Cardiac fibroblast (primary cell): Measurements from ENCODE around the gene RABL2B.
"Not testable (repeated sequence)": the region's sequence is repeated elsewhere in the genome, so short reads cannot be mapped to it uniquely, and the experiment has no call there.

ENCODE experiments used
- DNase-seq, 2 donors: peaks; one replicate each; pipeline versions ENCODE4 v3.0.0 to v3.0.0-alpha.2; 2010; ENCODE audit warnings: low read depth in 2 of 2
- H3K4me3 ChIP-seq, 2 donors: replicated peaks in 1 of 2; 1 replicate in 1 of 2; 2 replicates in 1 of 2; pipeline ENCODE4 v1.5.1; 2011; ENCODE audit warnings: low read depth in 2 of 2, low read length in 2 of 2, mild to moderate bottlenecking in 2 of 2, moderate library complexity in 1 of 2
- CTCF ChIP-seq: IDR thresholded peaks from one replicate; pipeline ENCODE4 v1.5.1; 2011; ENCODE audit warnings: low read depth, mild to moderate bottlenecking, low read length, inconsistent platforms

Gene RABL2B

DNA sequence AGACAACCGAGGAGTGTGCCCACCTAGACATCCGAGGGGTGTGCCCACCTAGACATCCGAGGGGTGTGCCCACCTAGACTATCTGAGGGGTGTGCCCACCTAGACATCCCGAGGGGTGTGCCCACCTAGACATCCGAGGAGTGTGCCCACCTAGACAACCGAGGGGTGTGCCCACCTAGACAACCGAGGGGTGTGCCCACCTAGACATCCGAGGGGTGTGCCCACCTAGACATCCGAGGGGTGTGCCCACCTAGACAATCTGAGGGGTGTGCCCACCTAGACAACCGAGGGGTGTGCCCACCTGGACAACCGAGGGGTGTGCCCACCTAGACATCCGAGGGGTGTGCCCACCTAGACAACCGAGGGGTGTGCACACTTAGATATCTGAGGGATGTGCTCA, 34.8 kb downstream of the RABL2B start:
- not testable (repeated sequence) for H3K4me3 ChIP-seq, DNase-seq

- not testable (repeated sequence) for DNase-seq
Observed at GRCh38 chr22:50747521-50747920, 35.9 kb downstream of the RABL2B start.

DNA sequence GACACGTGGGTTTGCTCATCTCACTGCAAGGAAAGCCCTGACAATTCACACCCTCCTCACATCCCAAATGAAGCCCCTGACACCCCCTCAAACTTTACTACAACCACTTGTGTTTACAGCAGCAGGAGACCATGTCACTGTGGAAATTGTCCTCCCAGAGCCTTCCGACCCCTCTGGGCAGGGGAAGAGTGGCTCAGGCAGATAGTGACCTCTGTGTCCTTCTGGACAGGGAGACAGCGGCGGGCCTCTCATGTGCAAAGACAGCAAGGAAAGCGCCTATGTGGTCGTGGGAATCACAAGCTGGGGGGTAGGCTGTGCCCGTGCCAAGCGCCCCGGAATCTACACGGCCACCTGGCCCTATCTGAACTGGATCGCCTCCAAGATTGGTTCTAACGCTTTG, 39.0 kb downstream of the RABL2B start:
- H3K4me3 ChIP-seq, DNase-seq: not testable (repeated sequence)

More at GRCh38 chr22:50747521-50747920, 35.9 kb downstream of the RABL2B start:
- not testable (repeated sequence) for H3K4me3 ChIP-seq

DNA sequence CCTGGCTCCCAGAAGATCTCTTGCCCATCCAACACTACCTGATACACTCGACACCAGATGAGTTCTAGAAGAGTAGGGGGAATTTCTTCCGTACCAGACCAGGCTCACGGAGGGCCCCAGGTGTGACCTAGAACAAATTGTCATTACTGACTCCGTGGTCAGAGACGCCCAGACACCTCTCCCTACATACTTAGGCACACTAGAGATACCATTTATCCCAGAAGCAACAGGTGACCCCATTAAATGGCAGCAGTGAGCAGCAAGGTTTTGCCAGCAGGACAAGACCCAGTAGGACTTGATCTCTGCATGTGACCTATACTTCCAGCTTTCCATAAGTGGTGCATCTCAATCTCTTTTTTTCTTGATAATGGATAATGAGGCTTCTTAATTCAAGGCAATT, 42.7 kb downstream of the RABL2B start:
- not testable (repeated sequence) for H3K4me3 ChIP-seq, DNase-seq

DNA sequence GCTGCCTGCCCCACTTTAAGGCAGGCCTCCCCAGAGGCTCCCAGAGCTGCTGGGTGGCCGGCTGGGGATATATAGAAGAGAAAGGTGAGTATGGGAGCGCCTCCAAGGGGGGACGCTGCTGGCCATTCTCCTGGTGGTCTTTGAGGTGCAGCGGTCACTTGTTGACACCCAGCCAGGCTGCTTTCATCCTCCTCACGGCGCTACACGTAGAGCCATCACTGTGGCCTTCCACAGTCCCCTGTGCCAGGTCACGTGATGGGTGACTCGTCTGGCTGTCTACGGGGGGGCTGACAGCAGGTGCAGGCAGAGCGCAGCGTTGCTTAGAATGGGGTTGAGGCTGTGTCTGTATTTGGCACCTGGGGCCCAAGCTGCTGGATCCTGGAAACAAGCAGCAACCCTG, 43.5 kb downstream of the RABL2B start:
- H3K4me3 ChIP-seq: no peak overlapping the region
- no peak for DNase-seq
- no peak for TF ChIP-seq CTCF

- no peak for TF ChIP-seq CTCF
- no peak overlapping the region for H3K4me3 ChIP-seq
- no peak for DNase-seq
Observed at GRCh38 chr22:50739279-50739691, 44.2 kb downstream of the RABL2B start.

GRCh38 chr22:50738649-50739227, 44.7 kb downstream of the RABL2B start:
- H3K4me3 ChIP-seq: no peak overlapping the region
- DNase-seq: no peak
- TF ChIP-seq CTCF: no peak

- no peak for DNase-seq
- no peak within 1 kb of the TSS for H3K4me3 ChIP-seq
- TF ChIP-seq CTCF: no peak
Observed at GRCh38 chr22:50737728-50738648, 45.4 kb downstream of the RABL2B start, which contains the start of gene ACR. Gene ACR (plus strand): TSS chr22:50738204. CDS start chr22:50738236, 32 bp downstream.

- DNase-seq: no peak
- TF ChIP-seq CTCF: no peak
- no peak overlapping the region for H3K4me3 ChIP-seq
Observed at GRCh38 chr22:50735739-50736030, 47.8 kb downstream of the RABL2B start.
